ENCODE measurements around the gene GPR65. TPM values are rescaled to one million over a fixed set of nuclear protein-coding genes. Genes with fewer than 3 reads are reported as not detected.

Gene GPR65
- total and polyA plus RNA-seq, 7 experiments from 2014 or later, result 7.6 to 18.6 (median 10.0) TPM

DNA sequence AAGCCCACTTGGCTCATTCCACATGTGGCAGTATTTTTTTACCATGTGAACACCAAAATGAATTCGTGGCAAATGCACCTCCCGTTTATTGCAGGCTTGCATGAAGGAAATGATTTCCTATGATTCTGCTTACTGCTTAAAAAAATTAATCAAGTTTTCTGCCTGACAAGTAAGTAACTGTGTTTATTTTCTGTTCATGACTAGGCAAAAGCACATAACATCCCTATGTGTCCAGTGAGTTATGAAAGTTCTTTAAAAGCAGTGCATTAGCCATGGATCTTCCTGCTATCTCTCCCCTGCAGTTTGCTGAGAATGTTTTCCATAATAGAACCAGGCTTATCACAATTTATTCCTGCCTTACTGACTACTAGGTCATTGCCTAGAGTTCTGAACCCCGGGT, 20.4 kb downstream of the GPR65 start:
- Histone ChIP-seq H3K4me1 (ENCODE audit: control insufficient read depth in 2 of 2, insufficient read depth in 2 of 2, low read length in 2 of 2) (peaks cover 43 to 45% of the 10 kb centered on the region in 2 donors), H3K4me3 (ENCODE audit: low read length) (no peak overlapping the region), H3K36me3 (ENCODE audit: control insufficient read depth in 2 of 3, insufficient read depth in 3 of 3, low read length in 3 of 3) (no peaks in the 10 kb centered on the region), H3K27ac (ENCODE audit: low read depth, low read length) (no peak overlapping the region), H3K27me3 (ENCODE audit: control insufficient read depth in 2 of 2, insufficient read depth in 2 of 2, low read length in 2 of 2) (no peaks in the 10 kb centered on the region), H3K9me3 (ENCODE audit: control insufficient read depth in 2 of 3, low read length in 3 of 3) (no peaks in the 10 kb centered on the region)
- peak overlapping the region in 3 of 10 donors; percentile 8 to 28 (median 25) for H3K4me3 Mint-ChIP-seq
- no peaks in the 10 kb centered on the region for H3K27me3 Mint-ChIP-seq
- peaks cover 0 to 7% (median 0%) of the 10 kb centered on the region in 11 donors for H3K9me3 Mint-ChIP-seq
- peaks cover 56 to 89% (median 75%) of the 10 kb centered on the region in 7 donors for H3K4me1 Mint-ChIP-seq
- peaks cover 0 to 53% (median 4%) of the 10 kb centered on the region in 5 donors for H3K36me3 Mint-ChIP-seq
- CTCF ChIA-PET, result no interaction called here
- ATAC-seq (no peak), DNase-seq (no peak)
- H3K27ac Mint-ChIP-seq, result peak overlapping the region; percentile 19 to 89 (median 73)
- POLR2A ChIA-PET, result interaction anchor here (1.9 to 3.8 kb wide), 2 partner anchors 11 to 19 kb away, joined by 5 to 24 read pairs; partner anchors contain the start of gene GPR65
- intact Hi-C loops (cut with micrococcal nuclease), result loop anchor here in 1 of 2 donors (2.0 kb wide), 1 partner anchor 33 kb away; the partner anchor contains the start of gene GALC

DNA sequence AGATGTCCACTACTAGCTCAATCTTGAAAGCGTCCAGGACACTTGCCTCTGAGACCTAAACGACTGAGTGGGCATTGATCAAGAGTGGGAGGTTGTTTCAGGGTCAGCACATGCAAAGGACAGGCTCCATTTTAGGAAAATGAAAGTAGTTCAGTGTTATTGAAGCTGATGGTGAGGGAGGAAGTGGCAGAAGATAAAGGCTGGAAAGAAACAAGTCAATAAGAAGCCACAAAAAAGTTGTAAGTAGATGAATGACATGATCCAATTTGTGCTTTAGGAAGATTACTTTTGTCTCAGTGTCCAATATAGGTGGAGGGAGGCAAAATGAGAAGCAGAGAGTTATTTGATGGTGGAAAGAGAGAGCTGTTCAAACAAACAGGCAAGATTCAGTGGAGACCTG, 22.0 kb downstream of the GPR65 start:
- peak in 6 of 9 donors; percentile 24 to 51 (median 38) for DNase-seq
- no peaks in the 10 kb centered on the region for H3K27me3 Mint-ChIP-seq

DNA sequence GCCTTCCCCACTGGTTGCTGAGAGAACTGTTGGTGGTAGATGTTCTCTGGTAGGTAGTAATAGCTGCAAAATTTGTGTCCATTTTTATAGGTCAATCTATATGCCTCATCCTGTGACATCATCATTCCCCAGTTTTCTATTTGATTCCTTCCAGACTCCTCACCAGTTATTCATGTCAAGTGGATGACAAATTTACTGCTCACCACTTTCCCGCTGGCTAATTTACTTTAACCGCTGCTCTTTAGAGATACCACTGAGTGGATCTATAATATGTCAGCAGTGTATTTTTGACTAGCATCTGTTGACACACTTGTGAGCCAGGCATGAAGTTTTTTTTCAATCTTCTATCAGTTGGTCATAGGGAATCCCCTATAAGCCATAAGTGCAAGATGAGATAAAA, 24.6 kb downstream of the GPR65 start:
- H3K4me3 ChIP-seq (ENCODE audit: low read length), result no peak overlapping the region
- CTCF ChIA-PET, result no interaction called here
- no peaks in the 10 kb centered on the region for H3K9me3 ChIP-seq (ENCODE audit: control insufficient read depth in 2 of 3, low read length in 3 of 3)
- Mint-ChIP-seq H3K27me3 (no peaks in the 10 kb centered on the region), H3K27ac (peak overlapping the region in 3 of 9 donors; percentile 6 to 27 (median 11)), H3K36me3 (peaks cover 0 to 32% (median 3%) of the 10 kb centered on the region in 5 donors), H3K4me1 (peaks cover 44 to 76% (median 65%) of the 10 kb centered on the region in 7 donors), H3K4me3 (no peak overlapping the region), H3K9me3 (peaks cover 0 to 8% (median 0%) of the 10 kb centered on the region in 11 donors)
- H3K27me3 ChIP-seq (ENCODE audit: control insufficient read depth in 2 of 2, insufficient read depth in 2 of 2, low read length in 2 of 2), result no peaks in the 10 kb centered on the region
- ATAC-seq (peak; percentile 60), DNase-seq (no peak)
- intact Hi-C loops (cut with micrococcal nuclease), result no loop called here
- POLR2A ChIA-PET, result interaction anchor here (1.6 kb wide), 1 partner anchor 36 kb away, joined by 10 read pairs; the partner anchor contains the start of gene GALC
- no peak overlapping the region for H3K27ac ChIP-seq (ENCODE audit: low read depth, low read length)
- peaks cover 29 to 35% of the 10 kb centered on the region in 2 donors for H3K4me1 ChIP-seq (ENCODE audit: control insufficient read depth in 2 of 2, insufficient read depth in 2 of 2, low read length in 2 of 2)
- no peaks in the 10 kb centered on the region for H3K36me3 ChIP-seq (ENCODE audit: control insufficient read depth in 2 of 3, insufficient read depth in 3 of 3, low read length in 3 of 3)

More for the DNA sequence above, 22.0 kb downstream of the GPR65 start:
- intact Hi-C loops (cut with micrococcal nuclease), result loop anchor here (1.0 kb wide), 1 partner anchor 21 kb away; no protein-coding TSS in a partner anchor
- Histone ChIP-seq H3K4me3 (ENCODE audit: low read length) (peak overlapping the region; percentile 7), H3K4me1 (ENCODE audit: control insufficient read depth in 2 of 2, insufficient read depth in 2 of 2, low read length in 2 of 2) (peaks cover 44 to 48% of the 10 kb centered on the region in 2 donors), H3K27ac (ENCODE audit: low read depth, low read length) (no peak overlapping the region), H3K9me3 (ENCODE audit: control insufficient read depth in 2 of 3, low read length in 3 of 3) (no peaks in the 10 kb centered on the region), H3K27me3 (ENCODE audit: control insufficient read depth in 2 of 2, insufficient read depth in 2 of 2, low read length in 2 of 2) (no peaks in the 10 kb centered on the region), H3K36me3 (ENCODE audit: control insufficient read depth in 2 of 3, insufficient read depth in 3 of 3, low read length in 3 of 3) (no peaks in the 10 kb centered on the region)
- peak; percentile 46 for ATAC-seq
- Mint-ChIP-seq H3K4me3 (peak overlapping the region; percentile 56 to 79 (median 72)), H3K27ac (peak overlapping the region; percentile 79 to 91 (median 84)), H3K36me3 (peaks cover 0 to 39% (median 0%) of the 10 kb centered on the region in 5 donors), H3K4me1 (peaks cover 60 to 96% (median 85%) of the 10 kb centered on the region in 7 donors), H3K9me3 (peaks cover 0 to 5% (median 0%) of the 10 kb centered on the region in 11 donors)
- ChIA-PET POLR2A (interaction anchor here (1.8 to 3.8 kb wide), 3 partner anchors 13 to 34 kb away, joined by 5 to 24 read pairs (median 11); partner anchors contain the start of genes GALC and GPR65), CTCF (interaction anchor here (0.7 to 1.3 kb wide), 2 partner anchors 12 to 141 kb away, joined by 3 to 6 read pairs; no protein-coding TSS in a partner anchor)

DNA sequence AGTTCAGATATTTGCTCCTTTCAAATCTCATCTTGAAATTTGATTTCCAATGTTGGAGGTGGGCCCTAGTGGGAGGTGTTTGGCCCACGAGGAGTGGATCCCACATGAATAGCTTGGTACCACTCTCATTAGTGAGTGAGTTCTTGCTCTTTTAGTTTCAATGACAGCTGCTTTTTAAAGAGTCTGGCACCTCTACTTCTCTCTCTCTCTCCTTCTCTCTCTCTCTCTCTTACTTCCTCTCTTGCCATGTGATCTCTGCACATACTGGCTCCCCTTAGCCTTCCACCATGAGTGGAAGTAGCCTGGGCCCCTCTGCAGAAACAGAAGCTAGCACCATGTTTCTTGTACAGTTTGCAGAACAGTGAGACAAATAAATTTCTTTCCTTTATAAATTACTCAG, 25.1 kb downstream of the GPR65 start:
- Mint-ChIP-seq H3K4me3 (peak overlapping the region in 7 of 10 donors; percentile 36 to 75 (median 59)), H3K27me3 (no peaks in the 10 kb centered on the region), H3K36me3 (peaks cover 0 to 28% (median 3%) of the 10 kb centered on the region in 5 donors), H3K27ac (peak overlapping the region in 6 of 9 donors; percentile 5 to 76 (median 34)), H3K4me1 (peaks cover 38 to 70% (median 59%) of the 10 kb centered on the region in 7 donors), H3K9me3 (peaks cover 0 to 8% (median 0%) of the 10 kb centered on the region in 11 donors)
- CTCF ChIA-PET, result no interaction called here
- intact Hi-C loops (cut with micrococcal nuclease), result no loop called here
- no peak overlapping the region for H3K4me3 ChIP-seq (ENCODE audit: low read length)
- ATAC-seq (peak; percentile 72), DNase-seq (peak in 4 of 9 donors; percentile 7 to 15 (median 14))
- no peak overlapping the region for H3K27ac ChIP-seq (ENCODE audit: low read depth, low read length)
- POLR2A ChIA-PET, result interaction anchor here (0.7 to 0.8 kb wide), 2 partner anchors 38 to 54 kb away, joined by 3 to 5 read pairs; no protein-coding TSS in a partner anchor
- H3K4me1 ChIP-seq (ENCODE audit: control insufficient read depth in 2 of 2, insufficient read depth in 2 of 2, low read length in 2 of 2), result peaks cover 29 to 35% of the 10 kb centered on the region in 2 donors
- H3K27me3 ChIP-seq (ENCODE audit: control insufficient read depth in 2 of 2, insufficient read depth in 2 of 2, low read length in 2 of 2), result no peaks in the 10 kb centered on the region
- no peaks in the 10 kb centered on the region for H3K9me3 ChIP-seq (ENCODE audit: control insufficient read depth in 2 of 3, low read length in 3 of 3)
- no peaks in the 10 kb centered on the region for H3K36me3 ChIP-seq (ENCODE audit: control insufficient read depth in 2 of 3, insufficient read depth in 3 of 3, low read length in 3 of 3)

DNA sequence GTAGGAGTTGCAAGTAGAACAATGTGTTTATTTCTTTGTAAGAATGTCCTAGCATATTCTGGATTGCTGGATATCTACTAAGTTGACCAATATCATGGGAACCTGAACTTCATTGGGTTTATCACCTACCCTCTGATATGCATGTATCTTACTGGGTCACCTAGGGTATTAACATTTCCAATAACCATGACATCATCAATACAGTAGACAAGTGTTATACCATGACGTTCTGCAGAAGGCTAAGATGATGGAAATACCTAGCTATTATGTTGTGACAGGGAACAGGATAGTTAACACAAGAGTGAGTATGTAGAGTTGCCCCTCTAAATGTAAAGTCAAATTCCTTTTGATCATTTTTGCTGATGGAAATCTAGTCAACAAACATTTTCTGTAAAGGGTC, 26.0 kb downstream of the GPR65 start:
- Mint-ChIP-seq H3K27me3 (no peaks in the 10 kb centered on the region), H3K4me3 (no peak overlapping the region), H3K27ac (peak overlapping the region in 1 of 9 donors; percentile 6), H3K9me3 (peaks cover 0 to 8% (median 0%) of the 10 kb centered on the region in 11 donors), H3K4me1 (peaks cover 33 to 62% (median 51%) of the 10 kb centered on the region in 7 donors), H3K36me3 (peaks cover 0 to 26% (median 3%) of the 10 kb centered on the region in 5 donors)
- CTCF ChIA-PET, result no interaction called here
- intact Hi-C loops (cut with micrococcal nuclease), result no loop called here
- Histone ChIP-seq H3K4me1 (ENCODE audit: control insufficient read depth in 2 of 2, insufficient read depth in 2 of 2, low read length in 2 of 2) (peaks cover 29 to 35% of the 10 kb centered on the region in 2 donors), H3K36me3 (ENCODE audit: control insufficient read depth in 2 of 3, insufficient read depth in 3 of 3, low read length in 3 of 3) (no peaks in the 10 kb centered on the region), H3K9me3 (ENCODE audit: control insufficient read depth in 2 of 3, low read length in 3 of 3) (no peaks in the 10 kb centered on the region), H3K27me3 (ENCODE audit: control insufficient read depth in 2 of 2, insufficient read depth in 2 of 2, low read length in 2 of 2) (no peaks in the 10 kb centered on the region), H3K4me3 (ENCODE audit: low read length) (no peak overlapping the region), H3K27ac (ENCODE audit: low read depth, low read length) (no peak overlapping the region)
- POLR2A ChIA-PET, result interaction anchor here (0.6 to 0.8 kb wide), 4 partner anchors 16 to 53 kb away, joined by 3 to 5 read pairs (median 3); no protein-coding TSS in a partner anchor
- no peak for ATAC-seq
- DNase-seq, result no peak

DNA sequence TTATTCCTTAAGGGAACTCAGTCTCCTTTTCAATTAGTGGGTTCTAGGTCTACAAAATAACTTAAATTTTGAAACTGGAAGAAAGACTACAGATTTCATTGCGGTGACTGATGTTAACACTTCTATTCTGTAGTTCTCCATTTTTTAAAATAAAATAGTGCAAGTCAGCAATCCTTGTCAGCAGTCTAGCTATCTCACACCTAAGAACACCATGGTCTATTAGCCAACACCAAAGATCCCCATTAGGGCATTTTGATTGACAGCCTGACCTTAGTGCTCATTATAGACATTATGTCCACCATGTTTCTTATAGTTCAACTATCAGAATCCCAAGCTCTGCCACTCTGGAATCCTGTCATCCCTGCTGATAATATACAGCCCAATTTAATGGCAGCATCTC, 27.4 kb downstream of the GPR65 start:
- Histone ChIP-seq H3K27me3 (ENCODE audit: control insufficient read depth in 2 of 2, insufficient read depth in 2 of 2, low read length in 2 of 2) (no peaks in the 10 kb centered on the region), H3K36me3 (ENCODE audit: control insufficient read depth in 2 of 3, insufficient read depth in 3 of 3, low read length in 3 of 3) (no peaks in the 10 kb centered on the region), H3K27ac (ENCODE audit: low read depth, low read length) (no peak overlapping the region), H3K9me3 (ENCODE audit: control insufficient read depth in 2 of 3, low read length in 3 of 3) (no peaks in the 10 kb centered on the region), H3K4me3 (ENCODE audit: low read length) (no peak overlapping the region), H3K4me1 (ENCODE audit: control insufficient read depth in 2 of 2, insufficient read depth in 2 of 2, low read length in 2 of 2) (peaks cover 17 to 21% of the 10 kb centered on the region in 2 donors)
- ChIA-PET CTCF (no interaction called here), POLR2A (interaction anchor here (0.6 kb wide), 1 partner anchor 1717 kb away, joined by 3 read pairs; no protein-coding TSS in a partner anchor)
- H3K9me3 Mint-ChIP-seq, result peaks cover 0 to 5% (median 0%) of the 10 kb centered on the region in 11 donors
- no peak overlapping the region for H3K27ac Mint-ChIP-seq
- H3K4me3 Mint-ChIP-seq, result no peak overlapping the region
- H3K27me3 Mint-ChIP-seq, result no peaks in the 10 kb centered on the region
- intact Hi-C loops (cut with micrococcal nuclease), result no loop called here
- DNase-seq (no peak), ATAC-seq (no peak)
- H3K4me1 Mint-ChIP-seq, result peaks cover 19 to 47% (median 36%) of the 10 kb centered on the region in 7 donors
- peaks cover 0 to 19% (median 3%) of the 10 kb centered on the region in 5 donors for H3K36me3 Mint-ChIP-seq

Data from naive thymus-derived CD4-positive, alpha-beta T cell (primary cell).